Esophagus squamous epithelium (tissue), 4 donors: ENCODE data around the gene CSMD2.

Source experiments
- CTCF ChIP-seq, 6 experiments: fragments of 450-650 bp in 4 of 6; fragments of 200-600 bp in 2 of 6; sonication (generic) in 2 of 6; IDR thresholded peaks; one replicate each; pipeline ENCODE4 v1.5.1; 2016 to 2019; ENCODE audit warnings: antibody characterized with exemption in 6 of 6, mild to moderate bottlenecking in 4 of 6, moderate library complexity in 4 of 6
- POLR2A ChIP-seq, 4 donors: fragments of 450-650 bp; IDR thresholded peaks; one replicate each; pipeline ENCODE4 v1.6.1; 2017; ENCODE audit warnings: antibody characterized with exemption in 4 of 4, mild to moderate bottlenecking in 4 of 4, moderate library complexity in 3 of 4

DNA sequence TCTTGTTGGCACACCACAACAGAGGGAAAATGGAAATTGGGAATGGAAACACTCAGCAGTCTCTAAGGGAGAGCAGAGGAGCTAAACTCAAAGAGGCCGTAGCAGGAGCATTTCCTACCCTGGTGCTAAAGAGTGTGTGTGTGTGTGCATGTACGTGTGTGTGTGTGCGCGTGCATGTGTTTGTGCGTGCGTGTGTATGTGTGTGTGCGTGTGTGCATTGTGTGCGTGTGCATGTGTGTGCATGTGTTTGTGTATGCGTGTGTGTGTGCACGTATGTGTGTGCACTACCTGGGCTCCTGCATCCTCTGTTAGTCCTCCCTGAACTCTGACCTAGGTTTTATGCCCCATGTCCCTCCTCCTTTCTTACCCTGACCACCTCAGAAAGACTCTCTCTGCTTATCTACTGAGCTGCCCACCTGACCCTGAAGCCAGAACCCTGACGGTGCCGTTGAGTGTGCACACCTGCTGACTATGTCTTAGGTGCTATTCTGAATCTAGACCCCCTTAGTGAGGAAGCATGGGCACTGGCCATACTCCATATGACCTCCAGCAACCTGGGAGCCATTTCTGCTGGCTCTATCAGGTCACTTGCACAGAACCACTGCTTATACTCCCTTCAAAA is 458.3 kb downstream of the CSMD2 start:
- TF ChIP-seq CTCF (IDR thresholded peaks at IDR 0.05) (no peak), POLR2A (IDR thresholded peaks at IDR 0.05) (no peak)
